HFF-Myc (cell line): ENCODE measurements around the gene EIF4A2.
"Not testable (repeated sequence)": the region's sequence is repeated elsewhere in the genome, so short reads cannot be mapped to it uniquely, and the experiment has no call there.

Experiments used
- DNase-seq: peaks from one replicate; pipeline ENCODE4 v3.0.0-alpha.2; 2011; ENCODE audit warnings: low read depth; ENCODE audit errors: extremely low read depth
- H3K4me3 ChIP-seq: replicated peaks from 2 replicates; pipeline ENCODE4 v1.5.1; 2011; ENCODE audit warnings: low read depth, mild to moderate bottlenecking, control low read depth, low read length
- CTCF ChIP-seq: IDR thresholded peaks from 2 replicates; pipeline ENCODE4 v1.5.1; 2012; ENCODE audit warnings: mild to moderate bottlenecking, low read depth, low read length, control low read depth; ENCODE audit errors: missing control alignments

EIF4A2 gene

GRCh38 chr3:186788482-186789370 lies 5.3 kb downstream of the EIF4A2 start:
- no peak for DNase-seq
- no peak for TF ChIP-seq CTCF
- H3K4me3 ChIP-seq = peak overlapping the region; percentile 91

GRCh38 chr3:186789554-186790260 lies 6.3 kb downstream of the EIF4A2 start:
- no peak for DNase-seq
- TF ChIP-seq CTCF = no peak
- no peak overlapping the region for H3K4me3 ChIP-seq

- peak; percentile 24 for TF ChIP-seq CTCF
- no peak overlapping the region for H3K4me3 ChIP-seq
- DNase-seq = peak; percentile 74
Observed at GRCh38 chr3:186790261-186790981, 7.0 kb downstream of the EIF4A2 start.

- no peak for TF ChIP-seq CTCF
- H3K4me3 ChIP-seq = no peak overlapping the region
- no peak for DNase-seq
Observed at GRCh38 chr3:186798239-186798874, 15.0 kb downstream of the EIF4A2 start.

- H3K4me3 ChIP-seq = no peak overlapping the region
- no peak for TF ChIP-seq CTCF
- no peak for DNase-seq
Observed at GRCh38 chr3:186800285-186800684, 16.9 kb downstream of the EIF4A2 start.

GRCh38 chr3:186802701-186803100 lies 19.3 kb downstream of the EIF4A2 start:
- no peak for TF ChIP-seq CTCF
- no peak overlapping the region for H3K4me3 ChIP-seq
- DNase-seq = no peak

GRCh38 chr3:186803447-186803846 lies 20.1 kb downstream of the EIF4A2 start:
- not testable (repeated sequence) for H3K4me3 ChIP-seq, DNase-seq
